H7 (cell line): ENCODE measurements around the gene PLEKHG4B. TPM values are rescaled to one million over a fixed set of nuclear protein-coding genes. Genes with fewer than 3 reads are reported as not detected.
"Not testable (repeated sequence)": the region's sequence is repeated elsewhere in the genome, so short reads cannot be mapped to it uniquely, and the experiment has no call there.

Source experiments
- DNase-seq: peaks from one replicate; pipeline ENCODE4 v3.0.0; 2012
- H3K27me3 ChIP-seq: 2 replicates; pipeline ENCODE4 v1.6.0; 2011; ENCODE audit warnings: mild to moderate bottlenecking, low read length; ENCODE audit not compliant: control insufficient read depth, insufficient read depth
- H3K36me3 ChIP-seq: replicated peaks from 2 replicates; pipeline ENCODE4 v1.5.1; 2011; ENCODE audit warnings: low read length; ENCODE audit not compliant: control insufficient read depth, insufficient read depth
- H3K4me3 ChIP-seq: 2 replicates; pipeline ENCODE4 v1.5.1; 2011; ENCODE audit warnings: low read depth, mild to moderate bottlenecking, control low read depth, low read length, moderate library complexity; ENCODE audit not compliant: insufficient read depth
- total RNA-seq: library from RNA; depleted of rRNA; stranded (reverse); fragments of >200 nt; shearing (Covaris generic); gene quantifications from 2 replicates; pipeline ENCODE4 v1.2.3, GENCODE V29; 2014

PLEKHG4B gene
- total RNA-seq, 1 experiment from 2014 or later = 34.1 TPM

GRCh38 chr5:218457-219291 lies 126.7 kb downstream of the PLEKHG4B start:
- peak; percentile 65 for DNase-seq

GRCh38 chr5:219460-219863 lies 127.5 kb downstream of the PLEKHG4B start:
- Histone ChIP-seq H3K27me3 (no peaks in the 10 kb centered on the region), H3K4me3 (peak overlapping the region; percentile 94; the same call in 1 of the 2 replicates), H3K36me3 (no peaks in the 10 kb centered on the region; the same call in none of the 2 replicates)
- peak; percentile 55 for DNase-seq

More at GRCh38 chr5:218457-219291, 126.7 kb downstream of the PLEKHG4B start:
- Histone ChIP-seq H3K36me3 (no peaks in the 10 kb centered on the region; the same call in 1 of the 2 replicates), H3K27me3 (no peaks in the 10 kb centered on the region), H3K4me3 (peak overlapping the region; percentile 94)

DNA sequence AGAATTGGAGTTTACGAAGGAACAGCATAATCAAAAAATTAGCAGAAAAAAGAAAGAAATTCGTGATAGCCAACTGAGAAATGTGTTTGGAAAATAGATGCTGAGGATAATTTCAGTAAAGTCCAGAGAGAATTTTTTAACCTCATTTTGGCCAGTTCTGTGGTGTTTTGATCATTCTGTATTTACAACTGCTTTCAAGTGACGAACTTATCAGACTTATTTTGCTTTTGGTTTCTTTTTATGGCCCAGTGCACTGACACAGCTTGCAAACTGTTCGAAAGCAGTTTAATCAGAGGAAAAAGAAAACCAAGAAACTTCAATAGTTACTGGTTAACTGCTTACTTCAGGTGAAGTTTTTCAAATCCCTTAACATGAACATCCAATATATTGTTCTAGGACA lies 128.0 kb downstream of the PLEKHG4B start:
- Histone ChIP-seq H3K4me3 (no peak overlapping the region), H3K27me3 (no peaks in the 10 kb centered on the region), H3K36me3 (peaks cover 3% of the 10 kb centered on the region)
- DNase-seq = no peak

DNA sequence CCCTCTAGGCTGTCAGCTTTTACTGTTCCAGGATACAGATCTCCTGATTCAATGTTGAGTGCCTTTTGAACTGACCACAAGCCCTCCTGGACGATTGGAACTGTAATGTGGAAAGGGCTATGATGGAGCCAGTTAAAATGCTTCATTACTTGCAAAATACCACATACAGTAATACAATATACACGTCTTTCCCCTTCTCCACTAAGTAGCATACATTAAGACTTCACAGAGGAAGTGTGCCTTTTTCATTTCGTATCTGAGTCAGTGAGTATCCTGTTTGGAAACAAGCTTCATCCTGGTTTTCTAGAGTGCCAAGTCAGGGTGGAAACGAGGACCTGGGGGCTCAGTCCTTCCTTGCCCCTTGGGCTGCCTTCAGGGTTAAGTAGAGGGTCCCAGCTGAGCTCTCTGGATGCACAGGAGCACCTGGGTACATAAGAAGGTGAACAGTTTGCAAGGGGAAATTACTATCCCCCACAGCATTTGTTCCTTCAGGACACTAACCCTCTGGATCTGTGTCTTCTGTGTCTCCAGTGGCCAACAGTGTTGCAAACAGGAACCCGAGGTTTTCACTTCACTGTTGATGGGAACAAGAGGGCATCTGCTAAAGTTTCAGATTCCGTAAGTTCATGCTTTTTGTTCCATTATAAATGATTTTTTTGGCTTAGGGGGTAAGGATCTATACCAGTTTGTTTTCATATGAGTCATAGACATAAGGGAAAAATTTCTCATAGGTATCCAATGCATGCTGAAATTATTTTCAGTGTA lies 131.2 kb downstream of the PLEKHG4B start:
- DNase-seq, H3K27me3 ChIP-seq, H3K4me3 ChIP-seq: not testable (repeated sequence)
- peaks cover 17% of the 10 kb centered on the region for H3K36me3 ChIP-seq

- peaks cover 20% of the 10 kb centered on the region for H3K36me3 ChIP-seq
- no peak overlapping the region for H3K4me3 ChIP-seq
- DNase-seq = no peak
- no peaks in the 10 kb centered on the region for H3K27me3 ChIP-seq
These were observed 131.8 kb downstream of the PLEKHG4B start for GRCh38 chr5:223791-224190.

DNA sequence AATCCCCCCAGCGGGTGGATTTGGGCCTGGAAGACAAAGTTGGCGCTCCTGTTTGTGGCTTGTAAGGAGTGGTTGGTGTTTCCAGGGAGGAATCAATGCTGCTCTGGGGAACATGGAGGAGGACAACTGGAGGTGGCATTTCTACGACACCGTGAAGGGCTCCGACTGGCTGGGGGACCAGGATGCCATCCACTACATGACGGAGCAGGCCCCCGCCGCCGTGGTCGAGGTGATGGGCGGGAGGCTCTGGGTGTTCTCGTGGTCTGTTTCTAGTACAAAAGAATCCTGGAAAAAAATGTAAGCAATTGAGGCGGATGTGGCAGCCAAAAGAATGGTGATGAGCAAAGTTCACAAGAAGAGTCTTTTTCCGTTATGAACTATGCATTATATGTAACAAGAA lies 133.4 kb downstream of the PLEKHG4B start:
- no peak for DNase-seq
- H3K27me3 ChIP-seq = no peaks in the 10 kb centered on the region
- peaks cover 27% of the 10 kb centered on the region for H3K36me3 ChIP-seq
- no peak overlapping the region for H3K4me3 ChIP-seq

- not testable (repeated sequence) for H3K4me3 ChIP-seq, DNase-seq, H3K27me3 ChIP-seq
- peaks cover 32% of the 10 kb centered on the region for H3K36me3 ChIP-seq
These were observed 135.4 kb downstream of the PLEKHG4B start for GRCh38 chr5:227375-227774.

DNA sequence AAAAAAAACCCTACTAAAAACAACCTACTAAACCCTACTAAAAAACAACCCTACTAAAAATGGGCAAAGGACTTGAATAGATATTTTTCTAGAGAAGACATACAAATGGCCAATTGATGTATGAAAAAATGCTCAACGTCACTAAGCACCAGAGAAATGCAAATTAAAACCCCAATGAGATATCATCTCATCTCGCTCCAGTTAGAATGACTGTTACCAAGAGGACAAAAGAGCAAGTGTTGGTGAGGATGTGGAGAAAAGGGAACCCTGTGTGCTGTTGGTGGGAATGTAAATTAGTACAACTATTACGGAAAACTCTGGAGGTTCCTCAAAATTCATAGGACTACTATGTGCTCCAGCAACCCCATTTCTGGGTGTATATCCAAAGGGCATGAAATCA lies 136.9 kb downstream of the PLEKHG4B start:
- peaks cover 32% of the 10 kb centered on the region for H3K36me3 ChIP-seq
- no peaks in the 10 kb centered on the region for H3K27me3 ChIP-seq
- DNase-seq = no peak
- H3K4me3 ChIP-seq = no peak overlapping the region

- H3K4me3 ChIP-seq = no peak overlapping the region
- peaks cover 31% of the 10 kb centered on the region for H3K36me3 ChIP-seq
- no peaks in the 10 kb centered on the region for H3K27me3 ChIP-seq
- no peak for DNase-seq
These were observed 138.7 kb downstream of the PLEKHG4B start for GRCh38 chr5:230711-231110.

DNA sequence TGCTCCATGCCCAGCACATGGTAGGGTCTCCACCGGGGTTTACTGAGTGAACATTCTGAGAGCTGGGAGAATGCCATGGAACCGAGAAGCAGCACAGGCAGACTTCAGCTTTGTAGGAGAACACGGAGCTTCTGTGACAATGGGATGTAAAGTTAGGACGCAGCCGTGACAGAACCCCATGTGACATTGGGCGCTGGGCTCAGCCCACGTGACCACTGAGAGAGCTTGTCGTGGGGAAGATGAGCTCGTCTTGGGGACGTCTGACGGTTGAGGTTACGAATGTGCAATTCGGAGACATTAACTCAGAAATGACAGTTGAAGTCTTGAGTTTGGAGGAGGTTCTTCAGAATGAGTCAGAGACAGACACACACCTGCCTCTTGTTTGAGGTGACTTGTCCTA lies 139.7 kb downstream of the PLEKHG4B start:
- DNase-seq = no peak
- no peaks in the 10 kb centered on the region for H3K27me3 ChIP-seq
- peaks cover 26% of the 10 kb centered on the region for H3K36me3 ChIP-seq

GRCh38 chr5:233426-233825 lies 141.5 kb downstream of the PLEKHG4B start:
- H3K27me3 ChIP-seq, H3K4me3 ChIP-seq, DNase-seq: not testable (repeated sequence)
- H3K36me3 ChIP-seq = peaks cover 20% of the 10 kb centered on the region

More for the DNA sequence above, 139.7 kb downstream of the PLEKHG4B start:
- no peak overlapping the region for H3K4me3 ChIP-seq

- DNase-seq = no peak
- H3K36me3 ChIP-seq = peaks cover 16% of the 10 kb centered on the region
- H3K27me3 ChIP-seq = no peaks in the 10 kb centered on the region
- no peak overlapping the region for H3K4me3 ChIP-seq
These were observed 142.5 kb downstream of the PLEKHG4B start for GRCh38 chr5:234450-234849.

GRCh38 chr5:235527-235926 lies 143.6 kb downstream of the PLEKHG4B start:
- peaks cover 16% of the 10 kb centered on the region for H3K36me3 ChIP-seq
- not testable (repeated sequence) for H3K27me3 ChIP-seq, DNase-seq, H3K4me3 ChIP-seq

DNA sequence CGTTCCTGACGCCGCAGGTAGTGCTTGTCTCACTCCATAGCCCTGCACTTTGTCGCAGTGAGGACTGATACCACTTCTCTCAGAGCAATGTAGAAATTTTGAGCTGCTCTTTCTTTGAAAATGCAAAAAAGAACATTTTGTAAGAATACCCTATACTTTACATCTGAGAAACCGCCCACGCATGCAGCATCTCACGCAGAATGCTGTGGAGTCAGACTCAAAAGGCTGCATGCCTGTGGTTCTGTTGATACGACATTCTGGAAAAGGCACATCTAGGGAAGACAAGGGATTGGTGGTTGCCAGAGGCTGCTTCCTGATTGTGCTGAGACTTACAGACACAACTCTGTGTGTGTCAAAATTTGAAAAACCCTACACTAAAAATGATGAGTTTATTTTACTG lies 146.0 kb downstream of the PLEKHG4B start:
- DNase-seq, H3K4me3 ChIP-seq, H3K27me3 ChIP-seq: not testable (repeated sequence)
- H3K36me3 ChIP-seq = peaks cover 26% of the 10 kb centered on the region
